Measurements from ENCODE around the gene GSG1.
"Not testable (repeated sequence)": the region's sequence is repeated elsewhere in the genome, so short reads cannot be mapped to it uniquely, and the experiment has no call there.

Gene GSG1

GRCh38 chr12:13049816-13050215 is 53.7 kb downstream of the GSG1 start:
- DNase-seq = no peak

- DNase-seq = no peak
Observed at GRCh38 chr12:13046964-13047363, 56.5 kb downstream of the GSG1 start.

- no peak for DNase-seq
Observed at GRCh38 chr12:13045816-13046215, 57.7 kb downstream of the GSG1 start.

- DNase-seq = no peak
Observed at GRCh38 chr12:13044906-13045299, 58.6 kb downstream of the GSG1 start.

GRCh38 chr12:13044002-13044905 is 59.2 kb downstream of the GSG1 start, which contains the start of gene FAM234B:
TSS of gene FAM234B (plus strand) at chr12:13044381. CDS start at chr12:13044404, 23 bp downstream.
- no peak for DNase-seq

- no peak for DNase-seq
Observed at GRCh38 chr12:13042666-13043230, 60.7 kb downstream of the GSG1 start.

- no peak for DNase-seq
Observed at GRCh38 chr12:13041224-13041623, 62.2 kb downstream of the GSG1 start.

GRCh38 chr12:13039328-13039956 is 64.0 kb downstream of the GSG1 start:
- DNase-seq = no peak

GRCh38 chr12:13038491-13039161 is 64.8 kb downstream of the GSG1 start:
- DNase-seq = no peak

- no peak for DNase-seq
Observed at GRCh38 chr12:13036881-13037280, 66.6 kb downstream of the GSG1 start.

- DNase-seq = not testable (repeated sequence)
Observed at GRCh38 chr12:13035335-13035734, 68.1 kb downstream of the GSG1 start.
